ENCODE measurements around the gene TICAM2.
A peak's percentile ranks its signal among the peaks of the same experiment; 100 is the strongest.

Gene TICAM2

DNA sequence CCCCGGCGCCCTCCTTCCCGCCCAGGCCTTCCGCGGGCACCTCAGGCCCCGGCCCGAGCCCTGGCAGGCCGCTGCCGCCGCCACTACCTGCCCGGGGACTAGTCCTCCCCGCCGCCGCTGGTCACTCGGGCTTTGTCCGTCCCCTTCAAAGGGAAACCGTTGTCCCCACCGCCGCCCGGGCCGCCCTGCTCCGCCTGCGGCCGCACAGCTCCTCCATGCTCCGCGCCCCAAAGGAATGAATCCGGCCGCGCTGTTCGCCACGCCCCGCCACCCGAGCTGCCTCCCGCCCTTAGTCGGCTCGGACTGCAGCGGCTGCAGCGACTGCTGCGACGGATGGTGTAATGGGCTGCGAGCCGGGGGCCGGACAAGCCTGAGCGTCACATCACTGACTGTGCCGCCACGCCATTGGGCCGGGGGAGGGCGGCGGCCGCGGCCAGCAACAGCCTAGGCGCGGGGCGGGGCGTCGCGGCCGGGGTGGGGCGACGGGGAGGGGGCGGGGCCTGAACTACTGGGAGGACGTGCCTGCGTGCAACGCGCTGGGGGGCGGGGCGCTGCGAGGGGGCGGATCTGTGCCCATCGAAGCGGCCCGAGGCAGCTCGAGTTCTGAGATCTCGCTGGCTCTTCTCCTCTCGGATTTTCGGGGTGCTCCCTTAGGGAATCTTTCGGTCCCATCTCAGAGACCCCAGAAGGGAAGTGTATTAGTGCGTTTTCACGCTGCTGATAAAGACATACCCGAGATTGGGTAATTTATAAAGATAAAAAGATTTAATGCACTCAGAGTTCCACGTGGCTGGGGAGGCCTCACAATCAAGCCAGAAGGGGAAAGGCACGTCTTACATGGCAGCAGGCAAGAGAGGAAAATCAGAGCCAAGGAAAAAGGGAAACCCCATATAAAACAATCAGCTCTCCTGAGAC is 57.6 kb downstream of the TICAM2 start, which contains the start of gene FEM1C (continued):
- TF ChIP-seq, protein P1, sequence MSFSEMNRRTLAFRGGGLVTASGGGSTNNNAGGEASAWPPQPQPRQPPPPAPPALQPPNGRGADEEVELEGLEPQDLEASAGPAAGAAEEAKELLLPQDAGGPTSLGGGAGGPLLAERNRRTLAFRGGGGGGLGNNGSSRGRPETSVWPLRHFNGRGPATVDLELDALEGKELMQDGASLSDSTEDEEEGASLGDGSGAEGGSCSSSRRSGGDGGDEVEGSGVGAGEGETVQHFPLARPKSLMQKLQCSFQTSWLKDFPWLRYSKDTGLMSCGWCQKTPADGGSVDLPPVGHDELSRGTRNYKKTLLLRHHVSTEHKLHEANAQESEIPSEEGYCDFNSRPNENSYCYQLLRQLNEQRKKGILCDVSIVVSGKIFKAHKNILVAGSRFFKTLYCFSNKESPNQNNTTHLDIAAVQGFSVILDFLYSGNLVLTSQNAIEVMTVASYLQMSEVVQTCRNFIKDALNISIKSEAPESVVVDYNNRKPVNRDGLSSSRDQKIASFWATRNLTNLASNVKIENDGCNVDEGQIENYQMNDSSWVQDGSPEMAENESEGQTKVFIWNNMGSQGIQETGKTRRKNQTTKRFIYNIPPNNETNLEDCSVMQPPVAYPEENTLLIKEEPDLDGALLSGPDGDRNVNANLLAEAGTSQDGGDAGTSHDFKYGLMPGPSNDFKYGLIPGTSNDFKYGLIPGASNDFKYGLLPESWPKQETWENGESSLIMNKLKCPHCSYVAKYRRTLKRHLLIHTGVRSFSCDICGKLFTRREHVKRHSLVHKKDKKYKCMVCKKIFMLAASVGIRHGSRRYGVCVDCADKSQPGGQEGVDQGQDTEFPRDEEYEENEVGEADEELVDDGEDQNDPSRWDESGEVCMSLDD (tag by site-specific recombination; IDR thresholded peaks at IDR 0.05) = peak; percentile 54; the same call in 1 of the 2 replicates
- TF ChIP-seq ZNF501 (tag by site-specific recombination; IDR thresholded peaks at IDR 0.05) (peak; percentile 56), ZNF560 (tag by site-specific recombination; IDR thresholded peaks at IDR 0.05; ENCODE audit: borderline replicate concordance) (no peak), SETDB1 (IDR thresholded peaks at IDR 0.05; ENCODE audit: insufficient read length, low read length) (peak; percentile 100), ZSCAN30 (tag by site-specific recombination; IDR thresholded peaks at IDR 0.05) (peak; percentile 75), HOXA7 (CRISPR knock-in tag; IDR thresholded peaks at IDR 0.05; ENCODE audit: borderline replicate concordance) (no peak), SCRT2 (tag by site-specific recombination; IDR thresholded peaks at IDR 0.05) (peak; percentile 46), ZNF184 (tag by site-specific recombination; IDR thresholded peaks at IDR 0.05) (peak; percentile 87)

DNA sequence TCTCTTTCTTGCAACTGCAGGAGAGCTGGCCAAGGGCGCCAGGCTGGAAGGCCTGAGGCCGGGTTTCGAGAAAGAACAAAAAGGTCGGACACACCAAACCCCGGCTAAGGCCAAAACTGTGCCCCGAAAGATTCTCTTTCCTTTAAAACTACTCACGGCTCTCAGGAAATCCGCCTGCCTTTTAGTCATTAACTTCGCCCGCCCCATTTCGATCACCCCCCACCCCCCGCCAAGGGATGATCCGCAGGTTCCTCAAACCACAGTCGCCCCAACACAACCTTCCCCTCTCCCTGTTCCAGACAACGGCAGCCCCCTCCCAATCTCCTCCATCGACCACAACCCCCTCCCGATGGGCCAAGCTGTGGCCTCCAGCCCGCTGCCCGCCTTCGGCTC is 58.2 kb downstream of the TICAM2 start:
- no peak for TF ChIP-seq ZNF837 (tag by site-specific recombination; IDR thresholded peaks at IDR 0.05)
- no peak for TF ChIP-seq ZNF416 (tag by site-specific recombination; IDR thresholded peaks at IDR 0.05)
- TF ChIP-seq, protein P2, sequence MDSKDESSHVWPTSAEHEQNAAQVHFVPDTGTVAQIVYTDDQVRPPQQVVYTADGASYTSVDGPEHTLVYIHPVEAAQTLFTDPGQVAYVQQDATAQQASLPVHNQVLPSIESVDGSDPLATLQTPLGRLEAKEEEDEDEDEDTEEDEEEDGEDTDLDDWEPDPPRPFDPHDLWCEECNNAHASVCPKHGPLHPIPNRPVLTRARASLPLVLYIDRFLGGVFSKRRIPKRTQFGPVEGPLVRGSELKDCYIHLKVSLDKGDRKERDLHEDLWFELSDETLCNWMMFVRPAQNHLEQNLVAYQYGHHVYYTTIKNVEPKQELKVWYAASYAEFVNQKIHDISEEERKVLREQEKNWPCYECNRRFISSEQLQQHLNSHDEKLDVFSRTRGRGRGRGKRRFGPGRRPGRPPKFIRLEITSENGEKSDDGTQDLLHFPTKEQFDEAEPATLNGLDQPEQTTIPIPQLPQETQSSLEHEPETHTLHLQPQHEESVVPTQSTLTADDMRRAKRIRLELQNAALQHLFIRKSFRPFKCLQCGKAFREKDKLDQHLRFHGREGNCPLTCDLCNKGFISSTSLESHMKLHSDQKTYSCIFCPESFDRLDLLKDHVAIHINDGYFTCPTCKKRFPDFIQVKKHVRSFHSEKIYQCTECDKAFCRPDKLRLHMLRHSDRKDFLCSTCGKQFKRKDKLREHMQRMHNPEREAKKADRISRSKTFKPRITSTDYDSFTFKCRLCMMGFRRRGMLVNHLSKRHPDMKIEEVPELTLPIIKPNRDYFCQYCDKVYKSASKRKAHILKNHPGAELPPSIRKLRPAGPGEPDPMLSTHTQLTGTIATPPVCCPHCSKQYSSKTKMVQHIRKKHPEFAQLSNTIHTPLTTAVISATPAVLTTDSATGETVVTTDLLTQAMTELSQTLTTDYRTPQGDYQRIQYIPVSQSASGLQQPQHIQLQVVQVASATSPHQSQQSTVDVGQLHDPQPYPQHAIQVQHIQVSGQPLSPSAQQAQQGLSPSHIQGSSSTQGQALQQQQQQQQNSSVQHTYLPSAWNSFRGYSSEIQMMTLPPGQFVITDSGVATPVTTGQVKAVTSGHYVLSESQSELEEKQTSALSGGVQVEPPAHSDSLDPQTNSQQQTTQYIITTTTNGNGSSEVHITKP (tag by site-specific recombination; IDR thresholded peaks at IDR 0.05) = peak; percentile 41; the same call in 1 of the 2 replicates
- TF ChIP-seq, protein P1 (tag by site-specific recombination; IDR thresholded peaks at IDR 0.05) = peak; percentile 60; the same call in 1 of the 2 replicates
- no peak for TF ChIP-seq ZNF19 (tag by site-specific recombination; IDR thresholded peaks at IDR 0.05; ENCODE audit: low read depth)
- TF ChIP-seq GLI4 (tag by site-specific recombination; IDR thresholded peaks at IDR 0.05) = no peak
- no peak for TF ChIP-seq SALL2 (tag by site-specific recombination; IDR thresholded peaks at IDR 0.05; ENCODE audit: borderline replicate concordance)
- TF ChIP-seq, protein P3, sequence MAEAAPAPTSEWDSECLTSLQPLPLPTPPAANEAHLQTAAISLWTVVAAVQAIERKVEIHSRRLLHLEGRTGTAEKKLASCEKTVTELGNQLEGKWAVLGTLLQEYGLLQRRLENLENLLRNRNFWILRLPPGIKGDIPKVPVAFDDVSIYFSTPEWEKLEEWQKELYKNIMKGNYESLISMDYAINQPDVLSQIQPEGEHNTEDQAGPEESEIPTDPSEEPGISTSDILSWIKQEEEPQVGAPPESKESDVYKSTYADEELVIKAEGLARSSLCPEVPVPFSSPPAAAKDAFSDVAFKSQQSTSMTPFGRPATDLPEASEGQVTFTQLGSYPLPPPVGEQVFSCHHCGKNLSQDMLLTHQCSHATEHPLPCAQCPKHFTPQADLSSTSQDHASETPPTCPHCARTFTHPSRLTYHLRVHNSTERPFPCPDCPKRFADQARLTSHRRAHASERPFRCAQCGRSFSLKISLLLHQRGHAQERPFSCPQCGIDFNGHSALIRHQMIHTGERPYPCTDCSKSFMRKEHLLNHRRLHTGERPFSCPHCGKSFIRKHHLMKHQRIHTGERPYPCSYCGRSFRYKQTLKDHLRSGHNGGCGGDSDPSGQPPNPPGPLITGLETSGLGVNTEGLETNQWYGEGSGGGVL (tag by site-specific recombination; IDR thresholded peaks at IDR 0.05) = peak; percentile 67; the same call in 1 of the 2 replicates
- peak; percentile 81 for TF ChIP-seq ZNF335 (tag by site-specific recombination; conservative IDR thresholded peaks at IDR 0.05)
- TF ChIP-seq ZNF146 (tag by site-specific recombination; IDR thresholded peaks at IDR 0.05) = 0 out of 2 replicates have a peak, but pooled peaks have one; percentile 9
- TF ChIP-seq ZBTB7A (tag by site-specific recombination; IDR thresholded peaks at IDR 0.05; ENCODE audit: low read depth) = peak; percentile 35; the same call in 1 of the 2 replicates
- TF ChIP-seq, protein P4, sequence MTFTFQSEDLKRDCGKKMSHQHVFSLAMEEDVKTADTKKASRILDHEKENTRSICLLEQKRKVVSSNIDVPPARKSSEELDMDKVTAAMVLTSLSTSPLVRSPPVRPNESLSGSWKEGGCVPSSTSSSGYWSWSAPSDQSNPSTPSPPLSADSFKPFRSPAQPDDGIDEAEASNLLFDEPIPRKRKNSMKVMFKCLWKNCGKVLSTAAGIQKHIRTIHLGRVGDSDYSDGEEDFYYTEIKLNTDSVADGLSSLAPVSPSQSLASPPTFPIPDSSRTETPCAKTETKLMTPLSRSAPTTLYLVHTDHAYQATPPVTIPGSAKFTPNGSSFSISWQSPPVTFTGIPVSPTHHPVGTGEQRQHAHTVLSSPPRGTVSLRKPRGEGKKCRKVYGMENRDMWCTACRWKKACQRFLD (tag by site-specific recombination; IDR thresholded peaks at IDR 0.05) = no peak
- 0 out of 2 replicates have a peak, but pooled peaks have one; percentile 76 for TF ChIP-seq GLIS2 (tag by site-specific recombination; IDR thresholded peaks at IDR 0.05)
- peak overlapping the region; percentile 95 for H3K27ac ChIP-seq (ENCODE audit: extremely low read depth, low read depth, low read length)
- peak overlapping the region; percentile 87 for H3K4me3 ChIP-seq (ENCODE audit: low read depth, low read length)
- POLR2A ChIA-PET = interaction anchor here (0.6 to 2.1 kb wide), 13 partner anchors 10 to 285 kb away, joined by 3 to 13 read pairs (median 5); partner anchors contain the start of genes CCDC112 and TICAM2
- no peaks in the 10 kb centered on the region; the same call in 1 of the 2 replicates for H3K4me1 ChIP-seq (ENCODE audit: control insufficient read depth, insufficient read depth, low read length)
- CTCF ChIA-PET = interaction anchor here (0.6 to 2.4 kb wide), 3 partner anchors 12 to 524 kb away, joined by 3 to 11 read pairs (median 3); no protein-coding TSS in a partner anchor
- no peaks in the 10 kb centered on the region for H3K9me3 ChIP-seq (ENCODE audit: control insufficient read depth, insufficient read depth, low read depth, low read length)
- peaks cover 4 to 35% of the 10 kb centered on the region in 2 experiments; a peak in 1 of 3 replicates for H3K36me3 ChIP-seq (ENCODE audit: control insufficient read depth in 2 of 2, insufficient read depth in 1 of 2, low read length in 2 of 2)

Measured in HEK293 (cell line).